Left colon (tissue), 2 donors: ENCODE results near the gene PHF8. TPM values are rescaled to one million over a fixed set of nuclear protein-coding genes. Genes with fewer than 3 reads are reported as not detected.

Source experiments
- ATAC-seq: fragments of 200-7000 bp; cut with Tn5 transposase; one replicate; pipeline ENCODE4 v1.9.1; 2020; ENCODE audit warnings: mild to moderate bottlenecking, moderate library complexity
- DNase-seq, 2 donors: peaks; one replicate each; pipeline ENCODE4 v3.0.0-alpha.2; 2020
- intact Hi-C, 2 donors: fragments of 100-400 bp; cut with DNase I in 1 of 2; cut with micrococcal nuclease in 1 of 2; formaldehyde crosslinking; loops; one replicate each; pipeline versions ENCODE4 v1.11.2 to v1.14.0; 2022; cut with DNase I, micrococcal nuclease
- long read RNA-seq: library from polyadenylated mRNA; unstranded; transcript quantifications from one replicate; pipeline ENCODE4 v2.0.0, GENCODE V29; 2021
- total RNA-seq, 2 donors: library from RNA; stranded (reverse); fragmentation: NEBNext Ultra II Directional; extraction: Animal tissue kit (Norgen Biotek cat#: 25700); gene quantifications; one replicate each; pipeline ENCODE4 v1.2.1, GENCODE V29; 2021
- donor health status: DM: no; HTN: no; CAD: no.
- donor health status: DM: yes; HTN: yes; CAD: no.

The PHF8 gene
- total RNA-seq = 10 to 100 TPM; 24.9 to 27.5 TPM
- long read RNA-seq, partial matches to known transcripts = 0 of 2 reads
- long read RNA-seq, other reads (novel, unspliced or antisense) = 2 of 2 reads

DNA sequence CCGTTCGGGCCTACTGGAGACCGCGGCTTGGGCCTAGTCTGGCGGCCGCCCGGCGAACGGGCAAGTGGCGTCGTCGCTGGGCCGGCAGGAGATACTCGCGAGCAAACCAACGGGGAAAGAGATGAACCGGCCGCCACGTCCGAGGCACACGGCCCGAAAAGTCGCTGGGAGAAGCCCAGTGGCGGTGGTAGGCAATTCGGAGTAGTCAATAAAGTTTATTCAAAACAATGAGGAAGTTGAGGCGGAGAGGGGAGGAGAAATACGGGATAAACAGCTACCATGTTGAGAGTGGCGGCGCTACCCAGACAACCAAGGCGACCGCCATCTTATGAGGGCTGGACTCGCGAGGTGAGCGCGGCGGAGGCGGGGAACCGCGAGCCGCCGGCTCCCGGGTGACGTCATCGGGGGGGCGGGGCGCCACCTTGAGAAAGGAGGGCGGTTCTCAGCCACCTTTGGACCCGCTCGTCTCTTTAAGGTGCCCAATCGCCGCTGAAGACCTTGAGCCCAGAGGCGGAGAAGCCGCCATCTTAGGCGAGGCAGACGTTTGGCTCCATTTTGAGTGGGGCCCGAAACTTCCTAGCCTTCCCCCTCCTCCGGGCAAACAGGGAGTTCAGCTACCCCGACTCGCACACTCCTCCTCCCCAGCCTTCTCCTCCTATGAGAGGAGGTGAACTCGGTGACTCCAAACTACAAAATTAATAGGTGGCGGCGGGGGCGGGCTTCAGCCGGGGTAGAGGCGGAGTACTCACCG is at the start of gene PHF8:
Gene PHF8, minus strand, starts transcription at position 348 of the 751 bp plus-strand sequence. CDS start 1,745 bp downstream, outside the sequence.
- intact Hi-C loops = no loop called here
- ATAC-seq (peak; percentile 86), DNase-seq (peak; percentile 94 to 96)

DNA sequence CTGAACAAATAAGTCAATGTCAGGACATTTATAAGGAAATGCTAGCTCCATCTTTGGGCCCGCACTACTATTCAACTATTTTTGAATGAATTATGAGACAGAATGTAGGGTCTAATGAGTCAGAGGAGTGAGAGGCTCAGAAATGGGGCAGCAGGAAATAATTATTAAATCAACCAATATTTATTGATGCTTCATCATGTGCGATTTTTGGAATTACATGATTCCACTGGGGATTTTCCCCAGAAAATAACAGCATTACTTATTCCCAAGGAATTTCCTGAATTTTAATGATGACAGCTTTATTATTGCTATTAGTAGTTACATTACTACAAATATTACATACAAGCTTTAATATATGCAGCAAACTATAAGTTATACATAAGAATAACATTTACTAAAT is 49.3 kb upstream of the PHF8 start:
- intact Hi-C loops = no loop called here
- no peak for ATAC-seq
- DNase-seq = no peak

DNA sequence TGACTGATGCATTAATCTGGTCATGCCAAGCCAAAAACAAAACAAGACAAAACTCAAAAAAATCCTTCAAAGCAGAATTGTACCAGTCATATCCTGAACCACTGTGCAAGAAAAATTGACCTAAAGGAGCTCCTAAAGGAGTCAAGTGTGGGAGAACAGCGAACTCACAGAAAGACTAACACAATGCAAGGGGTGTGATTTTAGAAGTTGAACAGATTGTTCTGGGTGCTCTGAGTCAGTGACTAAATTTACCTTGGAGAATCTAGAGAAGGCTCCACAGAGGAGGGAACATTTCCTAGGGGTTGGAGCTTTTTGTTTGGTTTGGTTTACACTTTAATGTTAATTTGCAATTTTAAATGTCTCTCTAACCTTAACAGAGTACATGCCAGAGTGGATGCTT is 48.9 kb upstream of the PHF8 start:
- intact Hi-C loops = no loop called here
- ATAC-seq = no peak
- no peak for DNase-seq

DNA sequence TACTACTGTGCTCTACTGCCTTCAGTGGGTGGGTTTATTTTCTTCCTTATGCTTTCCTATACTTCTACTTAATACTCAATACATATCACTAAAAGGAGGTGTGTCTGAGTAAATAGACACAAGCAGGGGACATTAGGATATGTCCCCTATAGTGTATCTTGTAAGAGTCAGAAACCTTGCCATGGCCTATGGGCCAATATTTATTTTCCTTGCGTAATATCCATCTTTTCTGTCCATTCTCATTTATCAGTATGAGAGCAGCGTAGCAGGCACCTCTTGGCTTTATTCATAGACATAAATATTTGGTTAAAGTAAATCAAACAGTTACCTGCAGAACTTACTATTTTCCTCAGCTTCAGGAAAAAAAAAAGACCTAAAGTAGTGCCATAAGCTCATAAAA is 46.6 kb upstream of the PHF8 start:
- ATAC-seq (no peak), DNase-seq (no peak)
- intact Hi-C loops = no loop called here

DNA sequence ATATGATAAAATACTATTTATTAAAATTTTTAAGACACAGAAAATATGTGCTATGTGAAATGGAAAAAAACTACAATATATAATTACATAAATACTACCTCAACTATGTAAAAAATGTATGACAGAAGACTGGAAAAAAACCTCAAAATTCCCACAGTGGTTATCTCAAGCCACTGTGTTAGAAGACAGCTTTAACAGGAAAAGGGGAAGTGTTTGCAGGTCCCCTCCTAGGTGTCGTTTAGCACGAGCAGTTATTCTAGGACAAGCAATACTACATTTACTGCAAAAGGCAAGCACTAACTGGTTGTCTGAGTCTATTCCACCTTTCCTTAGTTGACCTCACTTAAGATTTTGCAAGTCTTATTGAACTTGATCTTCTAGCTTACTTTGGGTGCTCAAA is 44.9 kb upstream of the PHF8 start:
- ATAC-seq = no peak
- intact Hi-C loops = no loop called here
- no peak for DNase-seq

DNA sequence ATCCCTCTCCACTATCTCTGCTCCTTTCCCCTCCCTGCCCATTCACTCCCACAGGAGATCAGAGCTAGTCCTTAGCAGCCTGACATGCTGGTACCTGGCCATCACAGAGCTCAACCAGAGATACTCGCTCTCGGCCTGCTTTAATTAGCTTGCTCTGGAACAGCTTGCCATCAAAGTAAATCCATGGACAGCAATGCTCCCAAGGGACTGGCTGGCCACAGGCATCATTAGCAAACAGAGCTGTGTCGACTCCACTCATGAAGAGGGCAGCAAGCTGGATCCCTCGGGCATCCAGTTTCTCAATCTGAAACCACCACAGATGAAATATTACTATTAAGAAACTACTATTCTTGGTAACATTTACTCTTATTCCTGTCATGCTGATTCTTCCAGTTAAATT is 43.4 kb upstream of the PHF8 start:
- intact Hi-C loops = no loop called here
- no peak for ATAC-seq

DNA sequence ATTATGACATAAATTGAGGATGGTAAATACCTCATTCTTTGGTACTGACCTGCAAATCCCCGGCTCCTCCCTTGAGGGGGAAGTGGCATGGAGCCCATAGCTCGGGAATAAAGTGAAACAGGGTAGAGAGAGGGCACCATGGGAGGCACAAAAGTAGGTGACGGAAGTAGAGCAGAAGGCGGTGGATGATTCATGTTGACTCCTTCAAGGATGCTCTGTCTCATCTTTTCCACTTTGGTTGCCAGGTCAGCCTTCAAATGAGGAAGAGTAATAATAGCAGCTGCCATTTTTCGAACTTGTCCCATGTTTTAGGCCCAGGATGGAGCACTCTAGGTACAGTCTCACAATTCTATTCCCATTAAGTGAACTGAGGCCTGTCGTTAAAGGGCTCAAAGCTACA is 41.4 kb upstream of the PHF8 start:
- DNase-seq = no peak
- intact Hi-C loops = no loop called here
- no peak for ATAC-seq

More for the DNA sequence above, 43.4 kb upstream of the PHF8 start:
- no peak for DNase-seq

DNA sequence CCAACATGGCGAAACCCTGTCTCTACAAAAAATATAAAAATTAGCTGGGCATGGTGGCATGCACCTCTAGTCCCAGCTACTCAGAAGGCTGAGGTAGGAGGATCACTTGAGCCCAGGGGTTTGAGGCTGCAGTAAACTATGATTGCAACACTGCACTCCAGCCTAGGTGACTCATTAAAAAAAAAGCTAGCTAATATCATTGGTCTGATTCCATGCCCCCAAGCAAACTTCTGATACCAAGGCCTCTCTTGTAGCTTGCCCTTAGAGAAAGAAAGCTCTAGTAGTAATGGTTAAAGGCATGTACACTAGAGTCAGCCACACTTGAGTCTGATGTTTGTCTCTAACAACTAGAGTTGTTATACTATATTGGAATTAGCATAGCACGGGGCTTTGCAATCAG is 32.6 kb upstream of the PHF8 start:
- ATAC-seq (no peak), DNase-seq (no peak)
- intact Hi-C loops = no loop called here

DNA sequence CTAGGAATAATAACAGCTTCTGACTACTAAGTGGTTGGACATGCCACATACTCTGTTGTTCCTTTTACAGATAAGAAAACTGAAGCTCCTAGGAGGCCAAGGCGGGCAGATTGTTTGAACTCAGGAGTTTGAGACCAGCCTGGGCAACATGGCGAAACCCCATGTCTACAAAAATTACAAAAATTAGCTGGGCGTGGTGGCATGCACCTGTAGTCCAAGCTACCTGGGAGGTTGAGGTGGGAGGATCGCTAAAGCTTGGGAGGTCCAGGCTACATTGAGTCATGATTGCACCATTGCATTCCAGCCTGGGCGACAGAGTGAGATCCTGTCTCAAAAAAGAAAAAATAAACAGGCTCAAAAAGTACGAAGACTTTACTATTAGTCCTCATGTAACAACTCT is 30.6 kb upstream of the PHF8 start:
- intact Hi-C loops = no loop called here
- ATAC-seq (no peak), DNase-seq (no peak)

DNA sequence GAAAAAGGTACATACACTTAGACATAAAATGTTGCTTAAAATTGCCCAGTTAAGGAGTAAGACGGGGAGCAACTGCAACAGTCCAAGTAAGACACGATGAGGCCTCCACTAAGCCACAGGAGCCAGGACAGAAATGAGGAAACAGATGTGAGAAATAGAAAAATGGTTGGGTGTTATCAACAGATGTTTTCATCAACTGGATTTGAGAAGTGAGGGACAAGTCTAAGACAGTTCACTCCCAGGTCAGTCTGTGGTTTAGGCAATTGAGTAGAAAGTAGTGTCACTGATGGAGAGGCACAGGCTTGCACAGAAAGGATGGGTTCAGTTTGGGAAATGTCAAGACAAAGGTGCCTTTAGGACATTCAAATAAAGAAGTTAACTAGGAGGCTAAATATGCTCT is 23.5 kb upstream of the PHF8 start:
- DNase-seq = no peak
- no peak for ATAC-seq
- intact Hi-C loops = no loop called here

DNA sequence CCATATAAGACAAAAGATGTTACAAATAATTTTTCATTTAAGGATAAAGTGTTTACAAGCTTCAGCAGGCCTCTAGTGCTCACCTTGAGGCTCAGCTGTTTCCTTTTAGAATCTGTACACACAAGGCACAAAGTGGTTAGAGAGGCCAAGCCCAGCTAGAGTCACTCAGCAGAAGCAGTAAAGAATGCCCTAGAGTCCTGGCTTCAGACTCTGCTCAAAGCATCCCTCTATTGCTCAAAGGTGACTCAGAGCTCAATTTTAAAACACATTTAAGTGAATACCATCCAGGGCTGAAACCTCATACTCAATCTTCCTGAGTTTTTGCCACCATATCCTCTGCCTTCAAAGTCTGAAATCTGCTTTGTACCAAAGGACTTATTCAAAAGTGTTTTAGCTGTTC is 22.6 kb upstream of the PHF8 start:
- intact Hi-C loops = no loop called here
- DNase-seq (no peak), ATAC-seq (no peak)

DNA sequence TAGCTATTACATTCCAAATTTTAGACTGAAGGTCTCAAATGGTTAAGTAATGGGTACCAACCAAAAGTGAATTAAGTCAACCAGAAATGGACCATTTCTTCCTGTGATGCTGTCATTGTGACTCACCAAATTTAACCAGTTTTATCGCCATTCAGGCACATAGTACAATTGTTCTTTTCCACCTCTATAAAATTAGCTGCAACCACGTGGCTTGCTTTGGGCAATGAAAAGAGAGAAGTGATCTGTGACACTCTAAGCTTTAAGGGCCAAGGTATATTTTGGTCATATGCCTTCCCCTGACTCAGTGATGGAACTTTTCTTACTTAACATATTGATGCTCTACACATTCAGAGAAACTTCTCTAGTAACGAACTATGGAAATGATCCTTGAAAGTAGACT is 20.3 kb upstream of the PHF8 start:
- no peak for DNase-seq
- intact Hi-C loops = no loop called here
- ATAC-seq = no peak

DNA sequence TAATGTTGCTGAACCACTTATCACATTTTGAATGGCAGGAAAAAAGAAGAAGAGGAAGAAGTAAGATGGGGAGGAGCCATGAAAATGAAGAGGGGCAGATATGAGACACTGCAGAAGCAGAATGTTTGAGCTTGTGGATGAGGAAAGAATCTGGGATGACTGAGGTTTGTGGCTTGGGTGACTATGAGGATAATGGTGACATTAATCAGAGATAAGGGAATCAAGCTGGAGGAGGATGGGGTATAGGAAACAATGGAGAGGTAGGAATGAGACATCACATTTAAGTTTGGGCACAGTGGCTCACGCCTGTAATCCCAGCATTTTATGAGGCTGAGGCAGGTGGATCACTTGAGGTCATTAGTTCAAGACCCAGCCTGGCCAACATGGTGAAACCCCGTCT is 19.1 kb upstream of the PHF8 start:
- ATAC-seq = no peak
- no peak for DNase-seq
- intact Hi-C loops = no loop called here

DNA sequence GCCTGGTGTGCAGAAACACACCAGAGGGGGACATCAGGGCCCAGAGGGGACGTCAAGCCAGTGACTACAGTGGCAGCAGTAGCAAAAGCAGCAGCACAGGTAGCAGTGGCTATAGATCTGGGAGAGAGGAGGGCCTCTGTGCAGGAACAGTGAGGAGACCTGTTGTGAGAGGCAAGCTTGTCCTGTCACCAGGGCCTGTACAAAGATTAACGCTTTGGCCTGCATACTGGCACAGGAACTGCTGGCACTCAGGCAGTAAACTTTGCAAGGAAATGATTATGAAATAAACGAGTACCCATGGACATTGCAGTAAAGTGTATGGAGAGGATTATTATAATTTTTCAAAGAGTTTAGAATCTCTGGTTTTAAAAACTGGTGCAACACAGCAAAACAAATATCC is 5.5 kb upstream of the PHF8 start:
- intact Hi-C loops = no loop called here
- ATAC-seq (no peak), DNase-seq (no peak)

DNA sequence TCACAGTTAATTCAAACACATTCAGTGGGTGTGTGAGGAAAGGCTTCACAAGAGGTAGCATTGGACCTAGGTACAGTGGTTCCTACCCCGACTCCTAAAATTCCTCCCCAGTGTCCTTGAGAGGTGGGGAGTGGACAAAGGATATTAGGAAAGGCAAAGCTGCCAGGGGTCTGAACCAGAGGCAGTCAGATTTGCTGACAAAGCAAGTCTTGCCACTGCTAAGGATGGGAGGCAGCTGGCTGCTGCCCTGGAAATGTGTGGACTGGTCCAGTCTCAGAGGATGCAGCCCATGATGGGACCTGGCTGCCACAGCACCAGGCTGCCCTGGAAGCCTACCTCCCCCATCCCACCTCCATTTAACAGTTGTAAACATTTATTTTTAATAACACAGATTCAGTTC is 4.1 kb upstream of the PHF8 start:
- intact Hi-C loops = no loop called here
- ATAC-seq = no peak
- no peak for DNase-seq

DNA sequence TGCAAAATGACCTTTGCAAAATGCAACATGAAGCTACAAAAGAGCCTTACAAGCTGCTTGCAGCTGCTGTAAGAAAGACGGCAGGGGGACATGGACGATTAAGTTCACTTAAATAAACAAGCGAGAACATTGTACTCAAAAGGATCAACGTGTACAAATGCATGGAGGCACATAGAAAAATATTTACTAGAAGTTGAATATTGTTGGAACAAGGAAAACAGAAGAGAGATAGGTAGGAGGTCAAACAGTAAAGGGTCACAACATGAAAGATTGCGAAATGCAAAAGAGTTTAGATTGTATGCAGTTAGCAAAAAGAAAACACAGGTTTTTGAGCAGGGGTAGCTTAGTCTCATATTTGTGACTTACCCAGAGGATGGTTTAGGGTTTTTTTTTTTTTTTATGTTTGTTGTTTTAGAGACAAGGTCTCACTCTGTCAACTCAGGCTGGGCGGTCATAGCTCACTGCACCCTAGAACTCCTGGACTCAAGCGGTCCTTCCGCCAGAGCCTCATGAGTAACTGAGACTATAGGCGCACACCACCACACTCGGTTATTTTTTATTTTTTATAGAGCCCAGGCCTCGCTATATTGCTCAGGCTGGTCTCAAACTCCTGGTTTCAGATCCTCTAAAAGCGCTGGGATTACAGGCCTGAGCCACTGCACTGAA is 1.4 kb upstream of the PHF8 start:
- intact Hi-C loops = no loop called here
- no peak for DNase-seq

DNA sequence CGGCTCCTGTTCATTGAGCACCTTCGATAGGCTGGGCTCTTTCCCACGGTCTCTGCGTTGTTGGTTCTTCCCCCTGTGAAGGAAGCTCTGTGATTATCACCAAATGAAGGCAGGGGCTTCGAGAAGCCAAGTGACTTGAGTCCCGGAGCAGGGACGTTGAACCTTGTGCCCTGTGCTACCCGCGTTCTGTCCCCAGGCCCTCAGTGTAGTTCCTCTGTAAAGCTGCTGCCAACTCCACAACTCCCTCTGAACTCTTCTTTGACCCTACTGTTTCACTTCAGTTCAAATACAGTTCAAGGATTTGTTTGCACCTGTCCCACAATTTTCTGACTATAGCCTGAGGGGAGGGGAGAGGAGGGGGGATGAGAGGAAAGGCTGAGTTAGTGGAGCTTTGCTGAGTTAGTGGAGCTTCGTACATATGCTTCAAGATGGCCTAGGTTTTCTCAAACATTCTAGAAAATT is 635 bp upstream of the PHF8 start:
- peak; percentile 12 for ATAC-seq
- no peak for DNase-seq
- intact Hi-C loops = no loop called here

More for the DNA sequence above, 1.4 kb upstream of the PHF8 start:
- no peak for ATAC-seq

DNA sequence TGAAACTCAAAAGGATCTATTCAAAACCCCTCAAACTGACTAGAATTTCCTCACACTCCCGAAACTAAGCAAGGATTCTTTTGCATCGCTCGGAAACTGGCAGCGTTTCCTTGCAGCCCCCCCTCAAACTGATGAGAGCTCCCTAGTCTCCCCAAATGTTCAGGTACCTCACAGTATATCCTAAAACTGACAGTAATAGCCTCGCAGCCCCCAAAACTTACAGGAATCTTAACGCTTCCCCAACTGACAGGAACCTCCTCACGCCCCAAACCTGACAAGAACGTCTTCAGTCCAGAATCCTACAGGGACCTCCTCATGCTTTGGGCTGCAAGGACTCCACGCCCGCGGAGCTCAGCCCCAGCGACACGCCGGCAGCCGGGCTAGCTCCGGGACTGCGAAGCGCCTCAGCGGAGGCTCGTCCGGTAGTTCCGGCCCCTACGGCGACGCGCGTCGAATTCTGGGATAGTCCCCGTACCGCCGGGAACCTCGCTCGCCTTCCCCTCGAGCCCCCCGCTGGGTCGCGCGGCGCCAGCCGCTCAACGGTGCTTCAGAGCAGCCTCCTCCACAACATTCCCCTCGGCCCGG is 640 bp downstream of the PHF8 start:
- peak; percentile 58 for ATAC-seq
- DNase-seq = peak; percentile 27 to 59
- intact Hi-C loops = no loop called here

DNA sequence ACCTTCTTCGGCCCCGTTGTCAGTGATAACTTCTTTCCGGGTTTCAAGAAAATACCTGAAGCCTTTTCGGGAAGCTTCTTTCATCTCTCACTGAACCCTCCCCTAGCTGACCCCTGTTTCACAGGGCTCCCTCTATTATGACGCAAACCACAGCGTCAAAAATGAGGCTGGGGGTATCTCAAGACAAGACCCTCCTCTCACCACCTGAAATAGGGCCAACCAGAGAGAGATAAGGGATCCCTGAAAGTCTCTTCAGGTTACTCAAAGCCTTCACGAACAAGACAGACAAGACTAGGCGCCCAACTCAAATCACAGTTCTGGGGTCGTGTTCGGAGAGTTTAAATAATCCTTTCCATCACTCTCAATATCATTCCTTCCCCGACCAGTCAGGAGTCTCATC is 1.2 kb downstream of the PHF8 start:
- intact Hi-C loops = no loop called here

DNA sequence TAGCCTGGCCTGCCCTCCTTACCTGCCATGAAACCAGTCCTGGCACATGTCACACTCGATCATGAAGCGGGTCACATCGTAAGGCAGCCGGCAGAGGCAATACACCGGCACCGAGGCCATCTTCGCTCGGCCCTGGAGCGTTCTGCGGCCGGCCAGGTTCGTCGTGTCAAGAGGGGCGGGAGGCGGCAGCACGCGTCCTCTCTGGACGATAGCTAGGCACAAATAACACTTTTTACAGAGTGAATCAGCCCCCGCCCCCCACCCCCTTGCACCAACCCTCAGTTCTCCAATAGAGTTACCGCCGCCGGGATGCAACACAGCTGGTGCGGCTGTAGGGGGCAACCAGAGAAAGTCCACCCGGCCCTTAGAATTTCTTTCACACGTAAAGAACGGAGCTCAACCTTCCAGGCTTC is 1.7 kb downstream of the PHF8 start:
- intact Hi-C loops = no loop called here
- DNase-seq (peak; percentile 31 to 46), ATAC-seq (peak; percentile 14)

More for the DNA sequence above, 1.2 kb downstream of the PHF8 start:
- DNase-seq = no peak
- no peak for ATAC-seq
